IPS-18c (cell line): ENCODE results near the gene SLC5A2.
"Not testable (repeated sequence)": the region's sequence is repeated elsewhere in the genome, so short reads cannot be mapped to it uniquely, and the experiment has no call there.

Source experiments
- H3K4me3 ChIP-seq: 2 replicates; pipeline ENCODE4 v1.7.0; 2013; ENCODE audit warnings: low read depth, mild to moderate bottlenecking, low read length, moderate library complexity; ENCODE audit not compliant: insufficient read depth
- H3K9me3 ChIP-seq: one replicate; pipeline ENCODE4 v1.6.1; 2013; ENCODE audit warnings: mild to moderate bottlenecking, low read length, moderate library complexity; ENCODE audit not compliant: control insufficient read depth, insufficient read depth

The SLC5A2 gene

GRCh38 chr16:31505483-31505882 lies 22.6 kb downstream of the SLC5A2 start:
- Histone ChIP-seq H3K9me3 (no peaks in the 10 kb centered on the region), H3K4me3 (no peak overlapping the region)

DNA sequence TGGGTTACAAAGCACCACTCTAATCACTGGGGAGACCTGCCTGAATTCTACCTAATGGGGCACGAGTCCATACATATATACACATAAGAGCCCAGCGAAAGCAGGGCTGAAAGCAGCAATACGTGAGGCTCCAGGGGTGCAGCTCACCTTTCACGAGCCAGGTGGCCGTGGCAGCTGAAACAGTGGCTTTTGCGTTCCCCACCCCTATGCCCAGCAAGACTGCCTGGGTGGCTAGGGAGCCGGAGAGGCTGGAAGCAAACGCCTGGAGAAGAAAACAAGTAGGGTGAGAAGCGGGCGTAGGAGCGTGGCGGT lies 24.6 kb downstream of the SLC5A2 start:
- H3K9me3 ChIP-seq = no peaks in the 10 kb centered on the region
- peak overlapping the region; percentile 90 for H3K4me3 ChIP-seq

- peak within 1 kb of the TSS; percentile 90 for H3K4me3 ChIP-seq
Observed at GRCh38 chr16:31507929-31508705, 25.2 kb downstream of the SLC5A2 start, which contains the start of gene RUSF1. RUSF1 (minus strand) TSS chr16:31508391; CDS start chr16:31508373, 18 bp downstream.

DNA sequence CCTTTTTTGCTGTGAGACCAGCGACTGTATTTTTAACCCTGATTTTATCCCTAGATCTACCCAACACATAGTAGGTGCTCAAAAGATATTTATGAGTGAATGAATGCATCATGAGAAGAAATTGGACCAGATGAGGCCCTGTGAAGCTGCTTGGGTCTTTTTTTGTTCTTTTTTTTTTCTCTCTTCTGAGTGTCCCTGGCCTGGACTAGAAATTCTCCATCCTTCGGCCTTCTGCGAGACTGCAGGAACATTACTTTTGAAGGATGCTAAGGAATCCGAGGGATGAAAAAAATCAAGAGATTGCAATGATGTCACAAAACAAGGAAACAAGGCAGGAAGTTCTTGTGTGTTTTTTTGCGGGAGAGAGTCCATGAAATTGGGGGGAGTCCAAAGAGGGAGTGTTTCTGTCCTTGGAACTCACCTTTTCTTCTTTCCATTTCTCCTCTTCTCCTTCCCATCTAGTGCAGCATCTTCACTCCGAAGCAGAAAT lies 25.8 kb downstream of the SLC5A2 start:
- Histone ChIP-seq H3K9me3 (no peaks in the 10 kb centered on the region), H3K4me3 (peak overlapping the region; percentile 90)

More at GRCh38 chr16:31507929-31508705, 25.2 kb downstream of the SLC5A2 start, which contains the start of gene RUSF1:
- H3K9me3 ChIP-seq = no peaks in the 10 kb centered on the region

GRCh38 chr16:31513126-31513525 lies 30.2 kb downstream of the SLC5A2 start:
- H3K4me3 ChIP-seq = no peak overlapping the region
- H3K9me3 ChIP-seq = no peaks in the 10 kb centered on the region

- no peak overlapping the region for H3K4me3 ChIP-seq
Observed at GRCh38 chr16:31513884-31514283, 31.0 kb downstream of the SLC5A2 start.

DNA sequence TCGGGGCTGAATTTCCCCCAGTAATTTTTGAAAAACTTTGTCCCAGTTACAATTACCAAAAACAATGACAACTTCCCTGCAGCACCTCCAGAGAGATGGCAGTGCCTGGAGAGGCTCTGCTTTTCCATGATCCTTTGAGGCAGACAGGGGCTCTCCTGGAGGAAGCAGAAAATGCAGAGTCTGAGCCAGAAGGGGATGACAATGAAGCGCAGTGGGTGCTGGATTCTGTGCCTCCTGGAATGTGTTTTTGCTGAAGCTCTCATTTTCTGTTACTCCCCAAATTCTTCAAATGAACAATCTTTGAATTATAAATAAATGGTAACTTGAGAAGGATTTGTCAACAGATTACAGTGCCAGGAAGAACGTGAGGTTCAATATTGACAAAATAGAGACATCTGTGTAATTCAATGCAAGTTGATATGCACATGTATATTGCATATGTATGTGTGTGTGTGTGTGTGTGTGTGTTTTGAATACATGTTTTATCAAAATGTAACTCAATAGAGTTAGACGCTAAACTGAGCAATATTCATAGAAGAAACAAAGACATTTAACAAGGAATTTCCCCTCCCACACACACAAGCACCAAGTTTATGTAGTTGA lies 35.0 kb downstream of the SLC5A2 start:
- Histone ChIP-seq H3K9me3 (peaks cover 2% of the 10 kb centered on the region), H3K4me3 (no peak overlapping the region)

More at GRCh38 chr16:31513884-31514283, 31.0 kb downstream of the SLC5A2 start:
- H3K9me3 ChIP-seq = no peaks in the 10 kb centered on the region

DNA sequence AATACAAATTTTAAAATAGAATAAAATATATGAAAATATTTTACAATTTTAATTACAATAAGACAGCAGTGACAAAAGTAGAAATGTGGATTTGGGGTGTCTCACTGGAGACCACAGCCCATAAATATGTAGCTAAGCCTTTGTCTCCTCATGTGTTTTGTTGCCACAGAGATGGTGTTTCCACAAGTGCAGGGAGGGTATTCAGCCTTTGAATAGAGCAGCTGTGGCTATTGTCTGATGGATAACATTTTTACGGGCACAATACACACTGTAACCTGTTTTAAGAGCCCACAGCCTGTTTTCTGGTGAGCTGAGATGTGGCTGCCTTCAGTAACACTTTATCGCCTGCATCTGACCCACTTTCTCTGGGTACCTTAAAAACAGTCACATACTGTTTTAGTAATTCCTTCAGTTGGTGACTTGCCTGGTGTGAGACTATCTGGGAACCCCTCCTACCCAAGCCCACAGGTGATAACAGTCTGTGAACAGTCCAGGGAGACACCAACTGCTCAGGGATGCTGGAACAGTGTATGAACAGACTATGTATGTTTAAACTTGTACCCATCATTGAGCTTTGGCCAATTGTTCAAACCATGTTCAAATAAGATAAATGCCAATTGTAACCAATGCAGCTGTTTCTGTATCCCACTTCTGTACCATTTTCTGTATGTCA lies 37.0 kb downstream of the SLC5A2 start:
- H3K4me3 ChIP-seq = no peak overlapping the region; the same call in 1 of the 2 replicates
- H3K9me3 ChIP-seq = peaks cover 2% of the 10 kb centered on the region

GRCh38 chr16:31521368-31521767 lies 38.4 kb downstream of the SLC5A2 start:
- peaks cover 2% of the 10 kb centered on the region for H3K9me3 ChIP-seq
- no peak overlapping the region for H3K4me3 ChIP-seq

DNA sequence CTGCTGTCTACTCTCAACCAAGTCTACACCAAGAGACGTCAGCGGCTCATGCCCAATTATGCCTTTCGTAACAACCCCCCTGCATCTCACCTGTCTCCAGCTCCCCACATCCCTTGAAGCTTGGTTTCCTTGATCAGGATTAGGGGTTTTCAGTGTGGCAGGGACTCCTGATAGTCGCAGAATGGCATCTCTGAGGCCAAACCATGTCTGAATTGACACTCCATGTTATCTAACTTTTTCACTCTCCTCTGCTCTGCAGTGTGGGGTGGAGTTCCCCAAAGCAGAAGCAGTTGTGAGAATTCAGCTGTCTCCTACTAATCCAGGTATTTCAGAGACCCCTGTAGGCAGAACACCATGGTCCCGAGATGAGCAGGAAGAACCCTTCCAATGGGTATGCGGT lies 39.1 kb downstream of the SLC5A2 start:
- Histone ChIP-seq H3K9me3 (peaks cover 2% of the 10 kb centered on the region), H3K4me3 (no peak overlapping the region)

DNA sequence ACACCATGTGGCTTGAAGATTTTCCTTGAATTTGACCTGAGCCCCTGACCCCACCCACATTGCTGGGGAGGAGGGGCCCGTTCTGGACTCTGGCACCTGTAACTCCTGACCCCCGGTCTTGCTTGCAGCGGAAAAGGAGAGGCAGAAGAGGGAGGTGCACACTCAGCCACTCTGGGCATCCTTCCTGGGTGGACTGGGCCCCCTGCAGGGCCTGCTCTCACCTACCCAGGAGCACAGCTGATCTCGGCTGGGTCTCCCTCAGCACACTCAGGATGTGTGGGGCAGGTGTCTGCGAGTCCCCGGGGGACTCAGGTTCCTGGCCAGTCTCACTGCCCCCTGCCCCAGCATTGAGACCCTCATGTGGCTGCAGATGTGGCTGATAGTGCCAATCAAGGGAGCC lies 40.8 kb downstream of the SLC5A2 start:
- not testable (repeated sequence) for H3K4me3 ChIP-seq, H3K9me3 ChIP-seq

DNA sequence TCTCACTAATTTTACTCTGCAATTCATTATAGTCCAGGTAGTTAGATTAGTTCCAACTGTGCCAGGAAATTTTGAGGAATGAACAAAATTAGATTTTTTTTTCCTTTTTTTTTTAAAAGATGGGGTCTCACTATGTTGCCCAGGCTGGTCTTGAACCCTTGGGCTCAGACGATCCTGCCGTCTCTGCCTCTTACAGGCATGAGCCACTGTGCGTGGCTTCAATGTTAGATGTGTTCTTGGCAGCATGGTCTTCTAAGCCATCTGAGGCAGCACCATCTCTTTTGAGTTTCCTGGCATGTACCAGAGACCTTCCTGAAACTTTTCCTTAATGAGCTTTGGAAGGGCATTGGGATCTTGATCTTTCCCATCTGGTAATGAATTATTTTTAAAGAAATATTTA lies 42.2 kb downstream of the SLC5A2 start:
- Histone ChIP-seq H3K4me3 (no peak overlapping the region), H3K9me3 (peaks cover 2% of the 10 kb centered on the region)

DNA sequence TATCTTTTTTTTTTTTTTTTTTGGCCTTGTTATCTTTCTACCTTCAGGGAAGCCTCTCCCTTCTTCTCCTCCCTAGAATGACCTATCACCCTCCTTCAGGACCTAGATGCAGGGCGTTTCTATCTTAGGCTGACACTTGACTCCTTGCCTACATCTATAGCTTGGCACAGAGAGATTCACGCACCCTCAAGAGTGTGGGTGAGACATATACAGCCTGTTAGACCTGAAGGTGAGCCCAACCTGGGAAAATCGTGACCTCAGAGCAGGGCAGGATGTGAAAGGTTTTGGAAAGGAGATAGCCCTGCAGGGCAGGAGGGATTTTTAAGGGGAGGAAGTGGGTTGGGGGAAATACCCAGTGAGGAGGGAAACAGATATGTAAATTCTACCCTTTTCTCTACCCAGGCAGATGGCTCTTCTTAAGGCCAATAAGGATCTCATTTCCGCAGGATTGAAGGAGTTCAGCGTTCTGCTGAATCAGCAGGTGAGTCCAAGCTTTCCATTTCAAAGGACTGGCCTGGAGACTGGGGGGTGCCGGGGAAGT lies 44.9 kb downstream of the SLC5A2 start, which contains the start of gene AHSP:
AHSP (plus strand) TSS at position 167 of the 541 bp plus-strand sequence; CDS start at position 407, 240 bp downstream.
- H3K4me3 ChIP-seq = peak within 1 kb of the TSS; percentile 37; the same call in 1 of the 2 replicates

GRCh38 chr16:31528523-31529107 lies 45.7 kb downstream of the SLC5A2 start:
- H3K9me3 ChIP-seq = no peaks in the 10 kb centered on the region
- H3K4me3 ChIP-seq = peak overlapping the region; percentile 37

More for the DNA sequence above, 44.9 kb downstream of the SLC5A2 start, which contains the start of gene AHSP:
- no peaks in the 10 kb centered on the region for H3K9me3 ChIP-seq

DNA sequence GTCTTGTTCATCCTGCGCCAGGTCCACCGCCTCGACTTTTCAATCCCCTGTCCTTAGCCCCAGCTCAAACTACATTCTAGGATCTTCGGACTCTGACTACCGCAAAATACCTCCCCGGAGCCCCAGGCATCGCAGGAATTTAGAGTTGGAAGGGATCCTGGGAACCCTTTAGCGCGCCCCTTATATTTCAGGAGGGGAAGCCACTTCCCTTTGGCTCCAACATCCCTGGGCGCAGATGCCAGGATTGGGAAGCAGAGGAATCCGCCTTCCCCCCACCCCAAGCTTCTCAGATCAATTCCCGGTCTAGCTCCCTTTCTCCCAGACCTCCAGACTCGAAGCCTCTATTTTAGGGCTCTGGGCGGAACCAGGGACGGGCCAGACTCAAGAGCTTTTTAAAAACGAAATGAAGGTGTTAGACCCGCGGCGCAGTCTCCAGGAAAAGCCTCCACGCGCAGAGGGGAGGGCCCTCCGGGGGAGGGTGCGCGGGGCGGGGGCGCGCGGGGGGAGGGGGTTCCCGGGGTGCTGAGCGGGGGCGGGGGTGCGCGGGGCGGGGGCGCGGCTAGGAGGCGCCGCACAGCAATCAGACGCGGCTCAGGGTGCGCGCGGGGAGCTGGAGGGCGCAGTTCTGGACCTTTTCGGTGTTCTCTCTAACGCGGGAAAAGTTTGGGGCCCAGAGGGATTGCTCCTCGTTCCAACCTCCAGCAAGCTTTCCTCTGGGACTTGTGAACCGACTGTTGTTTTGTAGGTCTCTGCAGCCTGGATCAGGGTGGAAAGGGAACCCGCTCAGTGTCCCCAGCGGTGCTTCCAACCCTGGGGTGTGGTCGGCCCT lies 46.4 kb downstream of the SLC5A2 start:
- peak overlapping the region; percentile 50 for H3K4me3 ChIP-seq

DNA sequence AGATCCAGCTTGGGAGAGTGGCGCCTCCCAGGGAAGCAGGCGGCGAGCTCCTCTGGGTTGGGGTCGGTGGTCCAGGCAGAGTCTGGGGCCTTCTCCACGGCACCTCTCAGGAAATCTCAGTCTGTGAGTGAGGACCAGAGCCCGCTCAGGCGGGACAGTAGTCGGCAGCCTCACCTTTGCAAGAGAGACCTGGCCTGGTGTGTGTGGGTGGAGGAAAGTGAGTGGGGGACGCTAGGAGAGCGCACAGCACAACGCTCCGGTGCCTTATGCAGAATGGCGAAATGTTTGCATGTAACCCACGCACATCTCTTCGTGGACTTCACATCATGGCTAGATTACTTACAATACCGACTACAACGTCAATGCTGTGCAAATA lies 47.0 kb downstream of the SLC5A2 start:
- no peaks in the 10 kb centered on the region for H3K9me3 ChIP-seq
- peak overlapping the region; percentile 50 for H3K4me3 ChIP-seq

More for the DNA sequence above, 46.4 kb downstream of the SLC5A2 start:
- no peaks in the 10 kb centered on the region for H3K9me3 ChIP-seq
